NCI-H1092 treated with DMSO at 0.1 percent for 48 hours (cell line): ENCODE measurements around the gene DSPP.

Source experiments
- DNase-seq: peaks from one replicate; lab custom pipeline; 2025; lab: John Stamatoyannopoulos, UW

DSPP gene

GRCh38 chr4:87631668-87632067 lies 23.3 kb downstream of the DSPP start:
- DNase-seq, result no peak

- no peak for DNase-seq
Observed at GRCh38 chr4:87632469-87632868, 24.1 kb downstream of the DSPP start.

GRCh38 chr4:87633243-87633642 lies 24.9 kb downstream of the DSPP start:
- peak; percentile 1 for DNase-seq

GRCh38 chr4:87644286-87644685 lies 36.0 kb downstream of the DSPP start:
- DNase-seq, result no peak

GRCh38 chr4:87649980-87650379 lies 41.7 kb downstream of the DSPP start, which contains the start of gene DMP1:
Gene DMP1, plus strand, starts transcription at chr4:87650280. Its CDS starts 6,213 bp downstream, at chr4:87656493.
- no peak for DNase-seq

GRCh38 chr4:87650938-87651337 lies 42.6 kb downstream of the DSPP start:
- no peak for DNase-seq

GRCh38 chr4:87651941-87652340 lies 43.6 kb downstream of the DSPP start:
- no peak for DNase-seq

GRCh38 chr4:87654487-87655044 lies 46.2 kb downstream of the DSPP start:
- no peak for DNase-seq

GRCh38 chr4:87657525-87657924 lies 49.2 kb downstream of the DSPP start:
- no peak for DNase-seq

- DNase-seq, result no peak
Observed at GRCh38 chr4:87659247-87659931, 51.1 kb downstream of the DSPP start.

GRCh38 chr4:87662871-87663270 lies 54.5 kb downstream of the DSPP start:
- DNase-seq, result no peak
